H1 (cell line): ENCODE data around the gene ITPR1. TPM values are rescaled to one million over a fixed set of nuclear protein-coding genes. Genes with fewer than 3 reads are reported as not detected.

Experiments
- CTCF ChIA-PET: fragments of 300-600 bp; sonication (Branson Sonifier 250); formaldehyde crosslinking; loops from one replicate; lab custom pipeline; 2021; ENCODE audit not compliant: partially characterized antibody; lab: Charles Lee
- POLR2A ChIA-PET: fragments of 300-600 bp; sonication (Branson Sonifier 250); formaldehyde crosslinking; loops from one replicate; lab custom pipeline; 2021; ENCODE audit warnings: inconsistent platforms; ENCODE audit not compliant: partially characterized antibody; lab: Charles Lee
- DNase-seq, 2 experiments: peaks; one replicate each; pipeline versions ENCODE4 v3.0.0 to v3.0.0-alpha.2; 2010 to 2022; ENCODE audit warnings: low spot score in 2 of 2, low read depth in 1 of 2, mixed read lengths in 1 of 2
- FAIRE-seq: peaks from 2 replicates; lab custom pipeline; 2011; peaks lifted over from hg19 to GRCh38; lab: Jason Lieb, UNC
- H2AFZ ChIP-seq: 2 replicates; pipeline ENCODE4 v1.8.1; 2012; ENCODE audit warnings: low read length, inconsistent platforms
- H2AK5ac ChIP-seq: 2 replicates; pipeline ENCODE4 v1.6.1; 2013; ENCODE audit warnings: low read depth, low read length
- H2BK120ac ChIP-seq: replicated peaks from 2 replicates; pipeline ENCODE3; 2013; ENCODE audit warnings: low read depth, low read length, inconsistent platforms
- H2BK12ac ChIP-seq: 2 replicates; pipeline ENCODE4 v1.6.1; 2013; ENCODE audit warnings: low read depth, low read length
- H2BK15ac ChIP-seq: 2 replicates; pipeline ENCODE4 v1.6.1; 2013; ENCODE audit warnings: low read length
- H2BK20ac ChIP-seq: 2 replicates; pipeline ENCODE4 v1.6.1; 2013; ENCODE audit warnings: low read length
- H2BK5ac ChIP-seq: 2 replicates; pipeline ENCODE4 v1.6.1; 2013; ENCODE audit warnings: low read depth, low read length
- H3K14ac ChIP-seq: 2 replicates; pipeline ENCODE4 v1.6.1; 2013; ENCODE audit warnings: inconsistent platforms; ENCODE audit not compliant: insufficient read length
- H3K18ac ChIP-seq: 2 replicates; pipeline ENCODE4 v1.6.1; 2013; ENCODE audit warnings: low read length; ENCODE audit errors: extremely low read depth
- H3K23ac ChIP-seq: 2 replicates; pipeline ENCODE4 v1.6.1; 2013; ENCODE audit warnings: inconsistent platforms; ENCODE audit not compliant: insufficient read length
- H3K23me2 ChIP-seq: 2 replicates; pipeline ENCODE4 v1.6.1; 2013; ENCODE audit warnings: low read depth, low read length
- H3K27ac ChIP-seq: 2 replicates; pipeline ENCODE4 v1.6.1; 2011; ENCODE audit warnings: low read depth, low read length, inconsistent platforms
- H3K27me3 ChIP-seq, 4 experiments: replicated peaks in 1 of 4; 1 replicate in 1 of 4; 2 replicates in 3 of 4; pipeline versions ENCODE4 v1.6.1 to v1.8.1; 2011 to 2013; ENCODE audit warnings: low read length in 3 of 4, mild to moderate bottlenecking in 3 of 4, inconsistent platforms in 2 of 4, mixed read lengths in 2 of 4, moderate library complexity in 1 of 4; ENCODE audit not compliant: control insufficient read depth in 3 of 4, insufficient read depth in 3 of 4; ENCODE audit errors: extremely low read depth in 1 of 4
- H3K36me3 ChIP-seq, 4 experiments: 2 replicates each; pipeline versions ENCODE4 v1.6.1 to v1.8.1; 2011 to 2013; ENCODE audit warnings: mild to moderate bottlenecking in 4 of 4, low read length in 3 of 4, moderate library complexity in 2 of 4, control low read depth in 1 of 4, inconsistent platforms in 1 of 4; ENCODE audit not compliant: insufficient read depth in 4 of 4, control insufficient read depth in 2 of 4
- H3K4ac ChIP-seq: replicated peaks from 2 replicates; pipeline ENCODE3; 2013; ENCODE audit warnings: low read length, low read depth, mixed read lengths, inconsistent platforms; ENCODE audit not compliant: insufficient read length
- H3K4me1 ChIP-seq, 4 experiments: replicated peaks in 1 of 4; 1 replicate in 1 of 4; 2 replicates in 3 of 4; pipeline versions ENCODE4 v1.6.1 to v1.8.1; 2011 to 2013; ENCODE audit warnings: low read length in 3 of 4, inconsistent platforms in 2 of 4, mixed read lengths in 1 of 4; ENCODE audit not compliant: insufficient read depth in 4 of 4, control insufficient read depth in 3 of 4
- H3K4me2 ChIP-seq, 2 experiments: 2 replicates each; pipeline versions ENCODE4 v1.6.1 to v1.8.1; 2011 to 2013; ENCODE audit warnings: low read depth in 2 of 2, low read length in 2 of 2, control low read depth in 1 of 2, inconsistent platforms in 1 of 2, mild to moderate bottlenecking in 1 of 2; ENCODE audit not compliant: insufficient read depth in 1 of 2
- H3K4me3 ChIP-seq, 4 experiments: fragments of 200-600, 300-600 bp in 1 of 4; sonication (generic), shearing (Covaris generic), sonication (Bioruptor Twin) in 1 of 4; 2 replicates each; pipeline versions ENCODE4 v1.5.1 to v1.8.1; 2011 to 2016; ENCODE audit warnings: low read length in 4 of 4, low read depth in 3 of 4, control low read depth in 2 of 4, inconsistent platforms in 2 of 4, mild to moderate bottlenecking in 2 of 4, mixed read lengths in 1 of 4, moderate library complexity in 1 of 4; ENCODE audit not compliant: insufficient read depth in 2 of 4; ENCODE audit errors: extremely low read depth in 1 of 4
- H3K56ac ChIP-seq: replicated peaks from 2 replicates; pipeline ENCODE3; 2013; ENCODE audit warnings: low read depth, mild to moderate bottlenecking, mixed read lengths, low read length, inconsistent platforms; ENCODE audit not compliant: insufficient read length
- H3K79me1 ChIP-seq: 2 replicates; pipeline ENCODE4 v1.6.1; 2013; ENCODE audit warnings: low read depth, low read length, control low read depth
- H3K79me2 ChIP-seq, 2 experiments: 2 replicates each; pipeline versions ENCODE4 v1.6.1 to v1.8.1; 2012 to 2013; ENCODE audit warnings: low read length in 2 of 2, mild to moderate bottlenecking in 2 of 2, inconsistent platforms in 1 of 2; ENCODE audit not compliant: insufficient read depth in 2 of 2, control insufficient read depth in 1 of 2
- H3K9ac ChIP-seq, 4 experiments: replicated peaks in 1 of 4; 1 replicate in 1 of 4; 2 replicates in 3 of 4; pipeline versions ENCODE4 v1.6.1 to v1.8.1; 2011 to 2013; ENCODE audit warnings: low read depth in 3 of 4, low read length in 3 of 4, control low read depth in 2 of 4, mild to moderate bottlenecking in 2 of 4, moderate library complexity in 2 of 4, inconsistent platforms in 1 of 4; ENCODE audit errors: extremely low read depth in 1 of 4
- H3K9me3 ChIP-seq, 2 experiments: 2 replicates each; pipeline versions ENCODE4 v1.6.1 to v1.8.1; 2012 to 2013; ENCODE audit warnings: mild to moderate bottlenecking in 2 of 2, moderate library complexity in 2 of 2, control low read depth in 1 of 2, inconsistent platforms in 1 of 2, low read depth in 1 of 2, low read length in 1 of 2, mixed read lengths in 1 of 2; ENCODE audit not compliant: insufficient read depth in 2 of 2
- H4K20me1 ChIP-seq, 2 experiments: replicated peaks in 1 of 2; 2 replicates each; pipeline versions ENCODE3 to v1.8.1; 2011 to 2013; ENCODE audit warnings: inconsistent platforms in 2 of 2, low read length in 2 of 2, mild to moderate bottlenecking in 1 of 2; ENCODE audit not compliant: insufficient read depth in 2 of 2, control insufficient read depth in 1 of 2
- H4K5ac ChIP-seq: 2 replicates; pipeline ENCODE4 v1.6.1; 2013; ENCODE audit warnings: low read length, low read depth, mixed read lengths, inconsistent platforms; ENCODE audit not compliant: insufficient read length
- H4K8ac ChIP-seq: 2 replicates; pipeline ENCODE4 v1.8.0; 2013; ENCODE audit warnings: mild to moderate bottlenecking, moderate library complexity, low read length, inconsistent platforms; ENCODE audit not compliant: insufficient read depth; ENCODE audit errors: extremely low read depth
- H4K91ac ChIP-seq: replicated peaks from 2 replicates; pipeline ENCODE3; 2013; ENCODE audit warnings: low read length, mixed read lengths, inconsistent platforms; ENCODE audit not compliant: insufficient read length
- POLR2AphosphoS5 ChIP-seq: IDR thresholded peaks from 2 replicates; pipeline ENCODE4 v1.6.1; 2011; ENCODE audit warnings: low read depth, low read length
- RNF2 ChIP-seq: fragments of 200-900, 300-1000 bp; sonication (generic); IDR thresholded peaks from 2 replicates; pipeline ENCODE4 v1.7.1; 2016; ENCODE audit warnings: borderline replicate concordance, low read depth, mild to moderate bottlenecking, antibody characterized with exemption, low read length; ENCODE audit not compliant: poor library complexity, severe bottlenecking; ENCODE audit errors: missing control alignments
- SIRT6 ChIP-seq: IDR thresholded peaks from one replicate; pipeline ENCODE4 v1.7.1; 2012; ENCODE audit warnings: low read length, inconsistent platforms
- WGBS, 2 experiments: shearing (Covaris generic) in 1 of 2; methylation state at CpG; one replicate each; pipeline versions ENCODE4 v1.1.6 to v1.1.7; 2013 to 2015; ENCODE audit warnings: low lambda C conversion rate in 2 of 2, mixed read lengths in 2 of 2, inconsistent platforms in 1 of 2, low coverage in 1 of 2, missing lambda C conversion rate in 1 of 2; ENCODE audit not compliant: insufficient replicate concordance in 2 of 2, insufficient coverage in 1 of 2, insufficient read length in 1 of 2; ENCODE audit errors: extremely low coverage in 1 of 2, missing lambda C conversion rate in 1 of 2; 5-methylcytosine and 5-hydroxymethylcytosine counted together
- polyA plus RNA-seq, 7 experiments: library from polyadenylated mRNA; depleted of rRNA in 3 of 7; stranded (reverse) in 5 of 7; unstranded in 2 of 7; fragments of >200 nt in 5 of 7; fragments of 200-250 nt in 2 of 7; gene quantifications; 1 replicate in 5 of 7; 2 replicates in 1 of 7; 4 replicates in 1 of 7; pipeline versions ENCODE4 v1.2.1 to v1.2.3, GENCODE V29; 2011 to 2013; ENCODE audit warnings: missing spikeins in 2 of 7, mixed read lengths in 2 of 7
- total RNA-seq: library from RNA; stranded (reverse); fragmentation: NEBNext Ultra II Directional; extraction: Animal tissue kit (Norgen Biotek cat#: 25700); gene quantifications from 2 replicates; pipeline ENCODE4 v1.2.1, GENCODE V29; 2021
- TF ChIP-seq, protein P1 (sequence below): IDR thresholded peaks from 2 replicates; pipeline ENCODE4 v1.6.1; 2011; ENCODE audit warnings: low read length, improper control_type of control experiment

Gene ITPR1
- total and polyA plus RNA-seq, 2 of the 8 experiments (the other 6 are each of a cell fraction or from before 2014, with no cell fraction given), result 2.5 to 16.3 TPM

DNA sequence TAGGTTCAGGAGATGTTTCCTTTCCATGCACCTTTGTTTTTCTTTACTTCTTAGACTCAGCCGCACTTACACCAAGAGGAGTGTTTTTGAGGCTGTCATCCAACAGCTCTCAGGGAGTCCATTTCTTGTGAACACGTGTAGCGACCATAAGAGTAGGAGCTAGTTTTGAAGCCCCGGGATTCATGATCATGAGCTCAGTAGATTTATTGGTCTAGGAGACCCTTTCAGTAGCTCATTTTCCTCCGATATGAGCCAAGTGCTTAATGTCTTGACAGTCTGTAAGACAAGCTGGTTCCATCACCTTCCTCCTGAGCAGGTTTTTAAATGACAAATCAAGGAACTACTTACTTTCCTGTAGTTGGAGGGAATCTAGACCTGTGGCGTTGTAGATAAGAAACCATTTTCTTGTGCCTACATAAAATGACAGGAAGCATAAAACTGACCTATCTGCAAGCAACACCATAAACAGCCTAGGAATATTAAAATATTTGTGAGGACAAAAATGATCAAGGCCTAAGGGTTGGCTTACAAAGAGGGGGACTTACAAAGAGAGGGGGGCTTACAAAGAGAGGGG is 313.5 kb downstream of the ITPR1 start:
- Histone ChIP-seq H3K79me1 (no peaks in the 10 kb centered on the region), H2AK5ac (no peak overlapping the region), H4K8ac (no peak overlapping the region)

More for the DNA sequence above, 313.5 kb downstream of the ITPR1 start:
- Histone ChIP-seq H2BK5ac (no peak overlapping the region), H3K18ac (no peak overlapping the region), H4K20me1 (no peaks in the 10 kb centered on the region), H3K23ac (no peak overlapping the region), H3K4ac (no peak overlapping the region), H4K5ac (no peak overlapping the region), H2BK15ac (no peak overlapping the region), H3K56ac (no peak overlapping the region), H2AFZ (no peak overlapping the region), H2BK120ac (no peak overlapping the region), H3K9ac (no peak overlapping the region), H3K9me3 (no peaks in the 10 kb centered on the region), H3K4me2 (no peak overlapping the region), H3K23me2 (no peaks in the 10 kb centered on the region; the same call in 1 of the 2 replicates), H3K79me2 (no peaks in the 10 kb centered on the region), H3K36me3 (no peaks in the 10 kb centered on the region; a peak in 1 of 8 replicates), H4K91ac (no peak overlapping the region), H3K27me3 (no peaks in the 10 kb centered on the region), H3K4me3 (no peak overlapping the region), H3K27ac (no peak overlapping the region), H3K14ac (no peak overlapping the region), H2BK12ac (no peak overlapping the region), H3K4me1 (no peaks in the 10 kb centered on the region), H2BK20ac (no peak overlapping the region)
- DNase-seq, result no peak
- CTCF ChIA-PET, result interaction anchor here (0.5 to 2.1 kb wide), 8 partner anchors 9 to 248 kb away, joined by 3 to 9 read pairs (median 4); no protein-coding TSS in a partner anchor
- no peak for FAIRE-seq
- 94% methylated on average over 6 of the region's 6 CpGs; no CpG with 5 or more reads in 1 of the 2 experiments for WGBS, 2 experiments
- POLR2A ChIA-PET, result no interaction called here
- TF ChIP-seq, protein P1, sequence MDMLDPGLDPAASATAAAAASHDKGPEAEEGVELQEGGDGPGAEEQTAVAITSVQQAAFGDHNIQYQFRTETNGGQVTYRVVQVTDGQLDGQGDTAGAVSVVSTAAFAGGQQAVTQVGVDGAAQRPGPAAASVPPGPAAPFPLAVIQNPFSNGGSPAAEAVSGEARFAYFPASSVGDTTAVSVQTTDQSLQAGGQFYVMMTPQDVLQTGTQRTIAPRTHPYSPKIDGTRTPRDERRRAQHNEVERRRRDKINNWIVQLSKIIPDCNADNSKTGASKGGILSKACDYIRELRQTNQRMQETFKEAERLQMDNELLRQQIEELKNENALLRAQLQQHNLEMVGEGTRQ, result no peak
- TF ChIP-seq POLR2AphosphoS5 (no peak), SIRT6 (no peak), RNF2 (no peak)
